Stimulated activated CD8-positive, alpha-beta memory T cell treated with anti-CD3 and anti-CD28 coated beads, Interleukin-12 subunit alpha, Interleukin-12 subunit beta, amount 100 ng/mL, for 1 hour (primary cell): ENCODE measurements around the gene ARHGAP18.

Source experiments
- DNase-seq: peaks from one replicate; pipeline ENCODE4 v3.0.0-alpha.2; 2020; ENCODE audit warnings: low read depth

The ARHGAP18 gene

GRCh38 chr6:129614464-129614863 lies 95.5 kb downstream of the ARHGAP18 start:
- no peak for DNase-seq

GRCh38 chr6:129612440-129612839 lies 97.5 kb downstream of the ARHGAP18 start:
- no peak for DNase-seq

- DNase-seq: no peak
These were observed 100.3 kb downstream of the ARHGAP18 start for GRCh38 chr6:129609635-129610034.

GRCh38 chr6:129608886-129609537 lies 101.0 kb downstream of the ARHGAP18 start:
- DNase-seq: no peak

GRCh38 chr6:129607581-129608186 lies 102.3 kb downstream of the ARHGAP18 start:
- no peak for DNase-seq

GRCh38 chr6:129606664-129607063 lies 103.3 kb downstream of the ARHGAP18 start:
- no peak for DNase-seq

- DNase-seq: no peak
These were observed 104.0 kb downstream of the ARHGAP18 start for GRCh38 chr6:129605967-129606366.

- no peak for DNase-seq
These were observed 104.9 kb downstream of the ARHGAP18 start for GRCh38 chr6:129605095-129605494.

- no peak for DNase-seq
These were observed 105.7 kb downstream of the ARHGAP18 start for GRCh38 chr6:129604321-129604720.

- DNase-seq: no peak
These were observed 106.2 kb downstream of the ARHGAP18 start for GRCh38 chr6:129603741-129604140.

- no peak for DNase-seq
These were observed 108.7 kb downstream of the ARHGAP18 start for GRCh38 chr6:129601323-129601722.

GRCh38 chr6:129599467-129599866 lies 110.5 kb downstream of the ARHGAP18 start:
- no peak for DNase-seq

GRCh38 chr6:129598244-129599187 lies 111.5 kb downstream of the ARHGAP18 start:
- no peak for DNase-seq

GRCh38 chr6:129597023-129597713 lies 112.8 kb downstream of the ARHGAP18 start:
- no peak for DNase-seq

GRCh38 chr6:129596522-129596921 lies 113.5 kb downstream of the ARHGAP18 start:
- DNase-seq: no peak

GRCh38 chr6:129593233-129593564 lies 116.8 kb downstream of the ARHGAP18 start:
- DNase-seq: no peak

- DNase-seq: no peak
These were observed 117.3 kb downstream of the ARHGAP18 start for GRCh38 chr6:129592516-129593232.

- no peak for DNase-seq
These were observed 119.5 kb downstream of the ARHGAP18 start for GRCh38 chr6:129590408-129591022.

- DNase-seq: no peak
These were observed 123.2 kb downstream of the ARHGAP18 start for GRCh38 chr6:129586815-129587214.

GRCh38 chr6:129583866-129584265 lies 126.1 kb downstream of the ARHGAP18 start:
- DNase-seq: no peak

- no peak for DNase-seq
These were observed 131.7 kb downstream of the ARHGAP18 start for GRCh38 chr6:129578315-129578714.
